HG02973 (cell line): ENCODE results near the gene ACADVL.

Source experiments
- ATAC-seq: cut with Tn5 transposase; IDR thresholded peaks from one replicate; pipeline ENCODE4 v1.9.1; 2021; ENCODE audit warnings: moderate library complexity; ENCODE audit not compliant: unreplicated experiment

ACADVL gene

DNA sequence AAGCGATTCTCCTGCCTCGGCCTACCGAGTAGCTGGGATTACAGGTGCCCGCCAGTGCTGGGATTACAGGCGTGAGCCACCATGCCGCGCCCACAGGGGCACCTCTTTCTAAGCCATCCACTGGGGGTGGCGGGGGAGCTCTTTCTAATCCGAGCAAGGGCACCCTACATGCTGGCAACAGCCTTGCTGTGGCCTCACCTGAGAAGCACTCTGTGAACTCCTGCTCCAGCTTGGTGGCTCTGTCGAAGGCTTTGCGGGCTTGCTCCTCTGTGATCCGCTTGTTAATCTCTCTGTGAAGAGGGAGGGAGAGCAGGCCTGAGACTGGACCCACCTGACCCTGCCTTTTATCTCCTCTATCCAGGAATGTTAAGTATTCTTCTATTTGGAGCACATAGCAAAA, 28.7 kb upstream of the ACADVL start:
- no peak for ATAC-seq

DNA sequence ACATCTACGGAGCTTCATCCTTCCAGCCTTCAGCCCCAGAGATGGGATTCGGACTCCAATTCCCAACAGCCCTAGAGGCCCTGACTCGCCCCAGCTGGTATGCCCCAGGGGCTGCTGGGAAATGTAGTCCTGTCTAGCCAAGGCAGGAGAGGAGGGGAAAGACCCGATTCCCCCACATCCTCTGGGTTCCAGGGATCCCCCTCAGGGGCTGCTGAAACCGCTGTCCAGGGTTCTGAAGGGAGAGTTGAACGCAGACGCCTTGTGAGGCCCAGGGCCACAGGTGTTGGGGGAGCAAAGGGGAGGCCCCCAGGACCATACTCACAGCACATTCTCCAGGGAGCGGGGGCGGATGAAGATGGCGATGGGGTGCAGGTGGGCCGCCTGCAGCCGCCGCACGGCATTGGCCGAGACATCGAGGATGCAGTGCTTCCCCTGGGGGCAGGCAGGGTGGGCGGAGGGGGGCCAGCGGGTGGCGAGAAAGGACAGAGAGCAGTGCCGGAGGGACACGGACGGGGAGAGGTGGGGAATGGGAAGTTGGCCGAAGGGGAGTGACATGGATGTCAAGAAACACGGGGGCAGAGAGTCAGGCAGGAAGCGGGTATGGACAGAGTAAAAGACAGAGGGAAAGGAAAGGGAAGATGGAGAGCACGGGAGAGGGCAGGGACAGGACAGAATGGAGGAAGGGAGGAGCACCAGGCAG, 28.0 kb upstream of the ACADVL start:
- no peak for ATAC-seq

DNA sequence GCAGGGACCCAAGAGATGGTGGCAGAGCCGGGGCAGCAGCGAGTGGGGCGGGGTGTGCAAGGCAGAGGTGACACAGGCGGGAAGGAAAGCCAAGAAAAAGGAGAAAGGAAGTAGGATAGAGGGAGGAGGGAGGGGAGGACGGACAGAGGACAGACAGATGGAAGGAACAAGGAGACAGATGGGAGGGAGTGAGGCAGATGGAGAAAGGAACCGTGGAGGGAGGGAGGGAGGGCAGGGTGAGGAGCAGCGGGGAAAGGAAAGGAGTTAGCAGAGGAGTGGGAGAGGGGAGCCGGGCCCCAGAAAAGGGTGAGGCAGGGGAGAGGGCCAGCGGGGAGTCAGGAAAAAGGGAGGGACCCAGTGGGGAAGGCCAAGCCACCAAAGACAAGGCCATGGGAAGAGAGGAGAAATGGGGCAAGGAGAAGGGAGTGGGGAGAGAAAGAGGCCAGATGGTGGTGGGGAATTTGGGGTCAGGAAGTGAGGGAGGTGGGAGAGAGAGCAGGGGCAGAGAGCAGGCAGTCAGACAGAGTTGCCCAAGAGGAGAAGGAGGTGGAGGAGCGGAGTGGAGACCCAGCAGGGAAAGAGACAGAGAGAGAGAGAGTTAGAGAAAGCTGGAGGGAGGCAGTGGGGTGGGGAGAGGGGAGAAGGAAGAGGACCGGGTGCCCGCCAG, 27.3 kb upstream of the ACADVL start:
- no peak for ATAC-seq

DNA sequence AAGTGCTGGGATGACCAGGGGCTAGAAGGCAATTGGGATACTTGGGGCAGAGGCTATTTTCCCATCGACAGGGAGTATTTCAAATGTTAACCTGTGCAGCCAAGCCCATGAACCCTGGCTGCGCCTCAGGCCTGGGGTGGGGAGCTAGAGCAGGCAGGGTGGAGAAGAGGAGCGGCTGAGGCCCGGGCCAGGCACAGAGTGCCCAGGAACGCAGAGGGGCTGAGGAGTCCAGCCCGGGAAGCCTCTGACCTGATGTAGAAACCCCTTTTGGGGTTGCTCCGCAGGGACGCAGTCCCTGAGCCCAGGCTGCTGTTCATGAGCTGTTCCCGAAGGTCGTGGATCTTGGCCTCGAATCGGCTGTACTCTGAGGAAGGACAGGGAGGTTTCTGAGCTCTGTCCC, 23.8 kb upstream of the ACADVL start:
- no peak for ATAC-seq

DNA sequence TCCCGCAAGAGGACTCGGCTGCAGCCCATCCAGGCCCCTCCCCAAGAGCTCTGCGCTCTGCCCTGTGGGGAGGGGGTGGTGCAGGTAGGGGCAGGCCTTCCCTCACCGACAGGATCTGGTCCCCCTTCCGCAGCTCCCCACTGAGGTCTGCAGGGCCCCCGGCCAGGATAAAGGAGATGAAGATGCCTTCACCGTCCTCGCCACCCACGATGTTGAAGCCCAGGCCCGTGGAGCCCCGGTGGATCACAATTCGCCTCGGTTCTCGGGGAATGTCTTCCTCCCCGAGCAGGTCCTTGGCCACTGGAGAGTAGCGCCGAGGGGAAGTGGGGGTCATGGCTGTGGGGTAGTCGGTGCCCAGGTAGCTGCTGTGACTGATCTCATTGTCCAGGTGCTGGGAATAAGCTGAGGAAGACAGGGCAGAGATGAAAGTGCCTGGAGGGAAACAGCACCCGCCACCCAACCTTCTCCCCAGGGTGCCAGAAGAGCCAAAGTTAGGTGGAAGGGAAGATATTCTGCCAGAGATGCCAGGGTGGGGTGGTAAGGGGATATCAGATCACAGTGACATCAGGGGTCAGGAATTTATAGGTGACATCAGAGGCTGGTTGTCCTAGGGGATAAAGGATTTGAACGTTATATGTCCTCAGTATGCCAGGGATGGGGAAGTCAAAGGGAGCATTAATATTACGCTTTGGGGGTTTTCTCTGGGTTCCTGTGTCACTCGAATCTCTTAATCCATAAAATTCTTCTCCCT, 22.9 kb upstream of the ACADVL start:
- no peak for ATAC-seq

DNA sequence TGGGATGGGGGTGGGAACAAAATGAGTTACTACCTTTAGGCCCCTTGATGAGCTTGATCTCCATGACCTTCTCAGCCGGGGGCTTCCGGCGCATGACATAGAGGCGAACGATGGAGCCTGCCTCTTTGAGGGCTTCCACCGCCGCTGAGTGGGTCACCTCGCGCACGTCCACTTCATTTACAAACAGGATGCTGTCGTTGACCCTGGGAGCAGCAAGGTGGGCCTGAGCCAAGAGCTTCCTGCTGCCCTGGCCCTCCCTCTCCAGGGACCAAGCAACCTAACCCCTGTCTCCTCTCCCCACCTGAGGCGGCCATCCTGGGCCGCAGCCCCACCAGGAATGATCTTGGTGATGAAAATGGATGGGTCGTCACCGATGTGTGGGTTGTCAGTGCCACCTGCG, 16.3 kb upstream of the ACADVL start:
- no peak for ATAC-seq

DNA sequence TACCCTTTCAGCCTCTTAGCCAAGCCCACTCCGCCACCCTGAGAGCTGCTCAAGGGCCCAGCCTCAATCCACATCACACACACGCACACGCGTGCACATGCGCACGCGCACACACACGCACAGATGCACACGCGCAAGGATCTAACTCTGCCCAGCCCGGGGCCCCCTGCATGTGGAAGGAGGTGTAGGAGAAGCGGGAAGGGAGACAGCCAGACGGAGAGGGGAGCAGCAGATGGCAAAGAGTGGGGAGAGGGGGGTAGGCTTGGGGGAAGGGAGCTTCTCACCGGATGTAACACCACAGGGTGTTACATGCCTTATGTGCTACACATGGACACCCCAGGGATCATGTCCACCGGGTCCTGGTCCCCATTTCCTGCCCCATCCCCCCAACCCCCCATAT, 15.4 kb upstream of the ACADVL start:
- no peak for ATAC-seq

DNA sequence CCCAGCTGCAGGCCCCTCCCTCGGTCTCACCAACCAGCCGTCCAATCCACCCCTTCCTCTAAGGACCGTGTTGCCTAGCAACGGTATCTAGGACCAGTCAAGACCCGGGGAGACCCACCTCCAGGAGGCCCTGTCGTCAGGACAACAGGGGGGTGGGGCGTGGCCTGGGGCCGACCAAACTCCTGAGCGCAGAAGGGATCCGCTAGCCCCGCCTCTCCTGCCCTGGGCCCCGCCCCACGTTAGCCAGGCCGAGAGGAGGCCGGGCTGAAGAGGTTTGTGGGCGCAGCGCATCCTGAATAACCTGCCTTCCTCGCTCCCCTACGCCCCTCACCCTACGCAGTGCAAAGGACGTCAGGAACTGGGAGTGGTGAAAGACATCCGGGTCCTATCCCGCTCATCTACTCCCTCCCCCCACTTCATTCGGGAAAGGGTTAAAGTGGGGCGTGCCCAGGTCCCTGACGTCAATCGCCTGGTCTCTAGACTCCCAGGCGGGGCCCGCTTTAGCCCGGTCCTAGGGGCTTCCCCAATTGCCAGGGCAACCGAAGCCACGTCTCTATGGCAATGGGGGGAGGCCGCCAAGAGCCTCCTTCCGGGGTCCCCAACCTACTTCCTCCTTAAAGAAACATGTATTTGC, 14.8 kb upstream of the ACADVL start:
- ATAC-seq = peak; percentile 70

DNA sequence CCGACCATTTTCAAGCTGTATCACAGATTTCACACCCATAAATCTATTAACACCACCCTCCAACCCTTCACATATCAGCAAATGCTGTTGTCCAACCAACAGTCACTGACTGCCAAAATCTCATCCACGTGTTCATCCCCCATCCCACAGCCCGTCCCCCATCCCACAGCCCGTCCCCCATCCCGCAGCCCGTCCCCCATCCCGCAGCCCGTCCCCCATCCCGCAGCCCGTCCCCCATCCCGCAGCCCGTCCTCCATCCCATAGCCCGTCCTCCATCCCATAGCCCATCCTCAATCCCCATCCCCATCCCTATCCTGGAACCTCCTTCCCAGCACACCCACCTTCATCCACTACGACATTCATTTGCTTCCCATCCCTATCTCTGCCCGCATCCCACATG, 14.2 kb upstream of the ACADVL start:
- ATAC-seq = no peak

DNA sequence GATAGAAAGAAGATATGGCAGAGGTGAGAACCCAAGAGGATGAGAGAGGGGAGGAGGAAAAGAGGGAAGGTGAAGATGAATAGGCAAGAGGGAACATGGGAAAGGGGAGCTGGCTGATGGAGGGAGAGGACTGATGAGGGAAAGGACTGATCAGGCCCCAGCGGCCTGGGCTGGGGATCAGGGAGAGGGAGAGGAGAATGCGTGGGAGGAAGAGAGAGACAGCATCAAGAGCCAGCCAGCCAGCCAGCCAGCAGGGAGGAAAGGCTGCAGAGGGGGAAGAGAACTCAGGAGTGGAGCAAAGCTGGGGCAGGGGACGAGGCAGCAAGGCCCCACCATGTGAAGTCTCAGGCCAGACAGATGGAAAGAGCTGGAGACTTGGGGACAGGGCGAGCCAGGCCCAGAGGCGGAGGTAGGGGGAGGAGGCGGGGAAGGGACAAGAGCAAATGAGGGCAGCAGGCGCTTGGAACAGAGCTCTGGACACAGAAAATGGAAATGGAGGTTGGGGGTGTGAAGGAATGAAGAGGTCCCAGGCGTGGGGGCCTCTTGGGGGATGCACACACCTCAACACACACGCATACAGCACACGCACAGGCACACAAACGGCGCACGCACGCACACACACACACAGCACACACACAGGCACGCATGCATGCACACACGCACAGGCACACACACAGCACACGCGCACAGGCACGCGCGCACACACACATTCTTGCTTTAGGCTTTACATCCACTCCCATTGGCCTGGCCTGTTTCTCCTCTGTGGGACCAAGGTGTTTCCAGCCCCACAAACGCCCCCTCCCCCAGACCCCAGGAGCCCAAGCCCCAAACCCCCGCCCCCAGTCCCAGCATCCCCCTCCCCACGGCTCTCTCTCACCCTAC, 12.4 kb upstream of the ACADVL start:
- ATAC-seq = no peak

DNA sequence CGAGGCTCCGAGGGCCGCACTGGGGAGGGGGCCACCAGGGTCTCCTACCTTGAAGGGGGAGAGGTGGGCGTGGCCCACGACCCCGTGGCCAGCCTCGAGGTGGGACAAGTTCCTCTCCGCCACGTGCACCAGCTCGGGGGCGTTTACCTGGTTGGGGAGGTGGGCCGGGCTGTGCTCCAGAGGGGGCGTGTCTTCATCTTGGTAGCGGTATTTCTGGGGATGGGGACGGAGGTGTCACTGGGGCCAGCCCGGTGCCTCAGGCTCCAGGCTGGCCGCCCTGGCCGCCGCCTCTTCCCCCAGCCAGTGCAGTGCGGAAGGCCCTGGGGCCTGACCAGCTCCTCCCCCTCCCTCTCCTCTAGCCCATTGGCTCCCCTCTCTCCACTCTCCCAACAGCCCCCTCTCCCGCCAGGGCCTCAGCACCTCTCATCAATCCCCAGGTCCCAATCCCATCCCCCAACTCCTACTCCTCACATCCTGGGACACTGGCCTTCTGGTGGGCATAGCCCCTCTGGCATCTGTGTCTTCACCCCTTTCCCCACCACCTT, 11.6 kb upstream of the ACADVL start:
- ATAC-seq = no peak

DNA sequence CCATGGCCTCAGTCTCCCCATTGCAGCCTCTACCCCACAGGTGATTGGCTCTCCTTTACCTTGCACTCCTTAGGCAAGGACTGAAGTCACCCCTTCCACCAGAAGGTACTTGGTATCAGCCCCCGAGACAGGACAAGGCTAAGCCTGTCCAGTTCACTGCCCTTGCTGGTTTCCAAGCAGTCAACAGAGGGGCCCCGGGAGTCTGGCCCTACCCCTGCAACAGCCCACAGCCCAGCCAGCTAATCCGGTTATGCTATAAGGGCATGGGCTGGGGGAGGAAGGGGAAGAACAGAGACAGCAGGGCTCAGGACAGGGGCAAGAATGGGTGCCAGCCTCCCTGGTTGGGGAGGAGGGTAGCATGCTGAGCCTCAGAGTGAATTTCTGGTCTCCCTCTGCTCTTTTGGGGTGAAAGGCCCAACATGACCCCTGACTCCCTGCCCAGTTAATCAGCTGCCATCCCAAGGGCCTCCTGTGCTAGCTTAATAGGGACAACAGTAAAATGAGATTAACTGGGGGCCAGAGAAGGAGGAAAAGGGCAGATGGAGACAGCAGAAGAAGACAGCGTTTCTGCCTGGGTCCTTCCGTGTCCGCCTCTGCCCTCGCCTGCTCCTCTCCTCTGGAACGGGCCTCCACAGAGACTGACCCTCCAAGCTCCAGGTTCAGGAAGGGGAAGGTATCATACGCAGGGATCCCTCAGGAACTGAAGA, 10.8 kb upstream of the ACADVL start:
- ATAC-seq = no peak

DNA sequence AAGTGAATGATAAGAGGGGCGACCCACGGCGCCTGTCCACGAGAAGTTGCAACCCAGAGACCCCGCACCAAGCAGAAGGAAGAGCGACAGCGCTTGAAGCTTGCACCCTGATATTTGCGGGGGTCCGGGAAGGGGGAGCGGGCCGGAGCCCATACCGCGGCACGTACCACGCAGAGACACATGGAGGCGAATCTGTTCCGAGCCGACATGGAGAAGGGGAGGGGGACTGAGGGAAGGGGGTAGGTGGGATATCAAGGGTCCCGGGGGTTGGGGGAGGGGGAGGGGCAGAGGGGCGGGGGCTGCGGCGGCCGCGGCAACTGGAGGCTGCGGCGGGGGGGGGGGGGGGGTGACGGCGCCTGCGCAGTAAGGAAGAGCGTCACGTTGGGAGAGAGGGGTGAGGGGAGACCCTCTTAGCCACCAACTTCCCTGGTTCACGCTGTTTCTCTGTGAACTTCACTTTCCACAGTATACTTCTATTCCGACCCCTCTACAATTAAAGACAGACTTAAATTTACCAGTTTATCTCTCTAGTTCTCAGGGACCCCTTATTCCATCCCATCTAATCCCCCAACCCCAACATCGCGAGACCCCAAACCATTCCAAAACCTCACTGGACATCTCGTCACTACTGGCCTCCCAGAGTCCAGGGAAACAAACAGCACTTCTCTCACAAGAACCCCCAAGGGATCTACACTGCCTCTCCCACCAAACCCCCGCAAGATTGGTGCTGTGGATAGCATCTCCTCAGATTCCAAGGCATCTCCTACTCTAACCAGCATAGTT, 8.1 kb upstream of the ACADVL start:
- ATAC-seq = no peak

DNA sequence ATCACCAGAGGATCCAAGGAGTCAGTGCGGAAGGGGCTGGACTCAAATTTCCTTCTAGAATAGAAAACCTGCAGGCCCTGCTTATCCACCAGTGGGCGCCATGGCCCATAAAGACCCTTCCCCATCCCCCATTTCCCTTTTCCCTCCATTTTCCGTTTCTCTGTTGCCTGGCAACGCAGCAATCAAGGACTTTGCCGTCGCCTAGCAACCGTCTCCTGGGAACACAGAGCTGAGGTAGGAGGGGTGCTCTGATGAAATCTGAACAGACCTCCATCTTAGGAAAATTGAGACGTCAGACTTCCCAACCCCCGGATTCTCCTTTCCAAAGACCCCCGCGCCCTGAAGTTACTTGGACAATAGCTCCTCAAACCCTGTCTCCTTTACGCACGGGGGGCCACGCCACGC, 5.8 kb upstream of the ACADVL start:
- ATAC-seq = no peak

DNA sequence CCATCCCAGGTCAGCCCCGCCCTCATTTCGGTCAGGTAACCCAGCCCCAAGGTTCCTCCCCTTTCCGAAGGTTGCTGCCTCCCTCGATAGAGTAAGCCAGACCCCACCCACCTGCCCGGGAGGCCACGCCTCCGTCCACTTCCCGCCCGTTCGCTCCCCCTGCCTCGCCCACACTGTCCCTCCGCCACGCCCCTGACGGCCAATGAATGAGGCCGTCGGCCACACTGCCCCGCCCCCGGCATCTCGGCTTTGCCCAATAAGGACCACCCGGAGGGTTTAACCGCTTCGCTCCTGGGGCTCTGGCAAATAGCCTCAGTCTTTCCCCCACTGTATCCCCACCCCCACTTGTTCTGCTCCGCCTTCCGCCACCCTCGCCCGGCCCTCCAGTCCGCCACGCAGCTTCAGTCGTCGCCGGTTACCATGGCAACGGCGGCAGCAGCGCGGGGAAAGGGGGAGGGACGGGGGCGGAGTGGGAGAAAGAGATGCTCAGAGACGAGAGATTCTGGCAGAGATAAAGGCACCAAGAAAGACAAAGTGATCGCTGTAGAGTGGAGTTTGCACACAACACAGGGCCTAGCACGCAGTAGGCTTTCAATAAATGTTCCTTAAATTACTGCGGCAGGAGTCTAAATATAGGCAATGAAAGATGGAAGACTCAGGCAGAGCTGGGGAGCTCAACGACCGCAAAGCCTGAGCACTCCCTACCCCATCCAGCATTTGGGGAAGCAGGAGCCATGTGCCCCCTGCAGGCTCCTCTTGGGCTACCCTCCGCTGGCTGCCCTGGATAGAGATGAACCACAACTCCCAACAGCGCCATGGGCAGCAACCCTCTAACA, 5.2 kb upstream of the ACADVL start:
- peak; percentile 63 for ATAC-seq

DNA sequence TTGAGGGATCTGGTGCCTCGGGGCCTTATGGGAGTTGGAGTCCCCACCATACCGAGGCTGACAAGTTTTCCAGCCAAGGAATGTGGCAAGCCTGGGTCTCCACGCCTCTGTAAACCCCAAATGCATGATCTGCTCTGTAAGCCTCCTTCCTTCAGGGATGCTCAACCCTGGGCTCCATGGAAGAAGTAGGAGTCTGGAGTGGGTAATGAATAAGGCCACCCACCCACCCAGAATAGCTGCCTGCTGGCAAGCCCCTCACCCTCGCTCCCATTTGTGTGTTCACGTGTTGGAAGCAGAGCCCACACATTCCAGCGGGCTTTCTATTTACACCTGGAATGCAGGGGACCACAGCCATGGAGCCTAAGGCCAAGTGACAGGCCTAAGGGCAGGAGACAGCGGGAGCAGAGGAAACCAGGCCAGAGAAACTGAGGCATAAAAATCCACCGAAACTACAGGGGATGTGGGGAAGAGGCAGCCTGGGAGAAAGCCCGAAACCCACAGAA, 4.6 kb upstream of the ACADVL start:
- no peak for ATAC-seq

DNA sequence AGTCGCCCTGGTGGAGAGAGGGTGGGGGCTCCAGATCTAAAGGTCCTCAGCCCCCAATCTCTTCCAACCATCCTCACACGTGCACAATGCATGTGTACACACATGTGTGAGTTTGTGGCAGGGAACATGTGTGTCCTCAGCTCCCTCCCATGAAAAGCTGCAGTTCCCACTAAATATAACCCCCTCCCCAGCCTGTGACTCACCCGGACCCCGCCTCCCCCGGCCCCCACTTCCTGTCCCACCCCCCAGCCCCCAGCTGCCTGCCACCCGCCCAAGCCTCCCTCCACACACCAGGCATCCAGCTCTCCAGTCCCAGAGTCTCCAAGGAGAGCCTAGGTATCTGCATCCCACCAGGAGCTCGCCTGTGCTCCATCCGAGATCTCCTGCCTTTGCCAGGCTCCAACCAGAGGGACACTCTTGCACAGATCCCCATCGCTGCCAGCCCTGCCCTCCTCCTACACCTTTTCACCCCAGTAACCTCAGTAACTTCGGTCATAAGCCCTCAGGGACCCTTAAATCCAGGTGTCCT, 4.0 kb upstream of the ACADVL start:
- no peak for ATAC-seq
